HG03457 (cell line): ENCODE measurements around the gene PHF14.
"Not testable (repeated sequence)": the region's sequence is repeated elsewhere in the genome, so short reads cannot be mapped to it uniquely, and the experiment has no call there.

Experiments
- ATAC-seq: cut with Tn5 transposase; IDR thresholded peaks from one replicate; pipeline ENCODE4 v1.9.1; 2021; ENCODE audit warnings: moderate number of reproducible peaks; ENCODE audit not compliant: unreplicated experiment

Gene PHF14

GRCh38 chr7:10973061-10973941 lies at the start of gene PHF14:
TSS of gene PHF14 (plus strand) at chr7:10973872. CDS start at chr7:10974324, 452 bp downstream.
- peak; percentile 98 for ATAC-seq

- no peak for ATAC-seq
Observed at GRCh38 chr7:10924370-10924769, 49.3 kb upstream of the PHF14 start.

- ATAC-seq = not testable (repeated sequence)
Observed at GRCh38 chr7:10928203-10928602, 45.5 kb upstream of the PHF14 start.

- ATAC-seq = no peak
Observed at GRCh38 chr7:10930551-10930950, 43.1 kb upstream of the PHF14 start.

GRCh38 chr7:10931161-10931560 lies 42.5 kb upstream of the PHF14 start:
- ATAC-seq = no peak

- no peak for ATAC-seq
Observed at GRCh38 chr7:10934292-10934691, 39.4 kb upstream of the PHF14 start.

GRCh38 chr7:10939237-10939910 lies 34.3 kb upstream of the PHF14 start:
- ATAC-seq = peak; percentile 4

GRCh38 chr7:10939911-10940703 lies 33.6 kb upstream of the PHF14 start:
- ATAC-seq = peak; percentile 93

GRCh38 chr7:10940704-10941355 lies 32.8 kb upstream of the PHF14 start:
- no peak for ATAC-seq

- ATAC-seq = no peak
Observed at GRCh38 chr7:10950494-10950893, 23.2 kb upstream of the PHF14 start.

- not testable (repeated sequence) for ATAC-seq
Observed at GRCh38 chr7:10950974-10951578, 22.6 kb upstream of the PHF14 start.

GRCh38 chr7:10952588-10952987 lies 21.1 kb upstream of the PHF14 start:
- no peak for ATAC-seq

- not testable (repeated sequence) for ATAC-seq
Observed at GRCh38 chr7:10953078-10953750, 20.5 kb upstream of the PHF14 start.

- no peak for ATAC-seq
Observed at GRCh38 chr7:10956528-10956927, 17.1 kb upstream of the PHF14 start.

- not testable (repeated sequence) for ATAC-seq
Observed at GRCh38 chr7:10960242-10960641, 13.4 kb upstream of the PHF14 start.

- not testable (repeated sequence) for ATAC-seq
Observed at GRCh38 chr7:10965016-10965415, 8.7 kb upstream of the PHF14 start.

GRCh38 chr7:10972174-10972573 lies 1.5 kb upstream of the PHF14 start:
- no peak for ATAC-seq

GRCh38 chr7:10973942-10974911 lies 555 bp downstream of the PHF14 start:
- ATAC-seq = peak; percentile 10

GRCh38 chr7:10977113-10977512 lies 3.4 kb downstream of the PHF14 start:
- no peak for ATAC-seq
